ENCODE results near the gene CCR9.

Gene CCR9

DNA sequence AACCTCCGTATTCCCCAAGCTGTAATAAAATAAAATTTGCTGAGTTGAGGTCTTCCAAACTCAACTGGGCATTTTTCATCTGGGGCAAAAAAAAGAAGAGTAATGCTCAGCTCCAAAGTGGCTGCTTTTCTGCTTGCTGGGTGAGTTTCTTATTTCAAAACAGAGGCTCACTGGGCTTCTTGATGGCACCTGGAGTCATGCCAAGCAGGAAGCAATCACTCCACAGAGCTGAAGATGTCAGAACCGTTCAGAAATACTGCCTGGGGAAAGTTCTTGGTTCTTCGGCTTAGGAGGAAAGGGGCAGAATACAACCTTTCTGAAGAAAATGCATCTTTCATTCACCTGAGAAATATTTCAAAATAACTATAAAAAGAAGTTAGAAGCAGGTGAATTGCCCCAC lies 4.1 kb downstream of the CCR9 start:
- H3K9me3 ChIP-seq (ENCODE audit: insufficient read depth, low read depth, low read length) = no peaks in the 10 kb centered on the region
- no peak overlapping the region for H2AFZ ChIP-seq (ENCODE audit: low read length)
- no peaks in the 10 kb centered on the region for H3K79me2 ChIP-seq (ENCODE audit: insufficient read depth, low read length)
- TF ChIP-seq, protein P1, sequence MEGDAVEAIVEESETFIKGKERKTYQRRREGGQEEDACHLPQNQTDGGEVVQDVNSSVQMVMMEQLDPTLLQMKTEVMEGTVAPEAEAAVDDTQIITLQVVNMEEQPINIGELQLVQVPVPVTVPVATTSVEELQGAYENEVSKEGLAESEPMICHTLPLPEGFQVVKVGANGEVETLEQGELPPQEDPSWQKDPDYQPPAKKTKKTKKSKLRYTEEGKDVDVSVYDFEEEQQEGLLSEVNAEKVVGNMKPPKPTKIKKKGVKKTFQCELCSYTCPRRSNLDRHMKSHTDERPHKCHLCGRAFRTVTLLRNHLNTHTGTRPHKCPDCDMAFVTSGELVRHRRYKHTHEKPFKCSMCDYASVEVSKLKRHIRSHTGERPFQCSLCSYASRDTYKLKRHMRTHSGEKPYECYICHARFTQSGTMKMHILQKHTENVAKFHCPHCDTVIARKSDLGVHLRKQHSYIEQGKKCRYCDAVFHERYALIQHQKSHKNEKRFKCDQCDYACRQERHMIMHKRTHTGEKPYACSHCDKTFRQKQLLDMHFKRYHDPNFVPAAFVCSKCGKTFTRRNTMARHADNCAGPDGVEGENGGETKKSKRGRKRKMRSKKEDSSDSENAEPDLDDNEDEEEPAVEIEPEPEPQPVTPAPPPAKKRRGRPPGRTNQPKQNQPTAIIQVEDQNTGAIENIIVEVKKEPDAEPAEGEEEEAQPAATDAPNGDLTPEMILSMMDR (conservative IDR thresholded peaks at IDR 0.05; ENCODE audit: low read length) = no peak
- TF ChIP-seq EZH2phosphoT487 (IDR thresholded peaks at IDR 0.05; ENCODE audit: borderline replicate concordance) = no peak
- H3K27me3 ChIP-seq (ENCODE audit: insufficient read depth, low read length, poor library complexity, severe bottlenecking) = no peaks in the 10 kb centered on the region
- H3K9me2 ChIP-seq (replicated peaks; ENCODE audit: low read depth, low read length) = no peaks in the 10 kb centered on the region
- no peak overlapping the region for H3K9ac ChIP-seq (ENCODE audit: low read depth, low read length, poor library complexity, severe bottlenecking)
- H3K4me1 ChIP-seq (ENCODE audit: insufficient read depth, low read length, poor library complexity, severe bottlenecking) = peaks cover 6% of the 10 kb centered on the region
- H3K4me2 ChIP-seq (ENCODE audit: low read depth, low read length, poor library complexity, severe bottlenecking) = no peak overlapping the region
- H3K4me3 ChIP-seq (ENCODE audit: low read length, poor library complexity, severe bottlenecking) = no peak overlapping the region
- H3F3A ChIP-seq (ENCODE audit: low read depth) = no peaks in the 10 kb centered on the region
- H3K36me3 ChIP-seq (ENCODE audit: insufficient read depth, low read length) = no peaks in the 10 kb centered on the region
- H4K20me1 ChIP-seq (ENCODE audit: insufficient read depth, low read length, poor library complexity, severe bottlenecking) = no peaks in the 10 kb centered on the region

DNA sequence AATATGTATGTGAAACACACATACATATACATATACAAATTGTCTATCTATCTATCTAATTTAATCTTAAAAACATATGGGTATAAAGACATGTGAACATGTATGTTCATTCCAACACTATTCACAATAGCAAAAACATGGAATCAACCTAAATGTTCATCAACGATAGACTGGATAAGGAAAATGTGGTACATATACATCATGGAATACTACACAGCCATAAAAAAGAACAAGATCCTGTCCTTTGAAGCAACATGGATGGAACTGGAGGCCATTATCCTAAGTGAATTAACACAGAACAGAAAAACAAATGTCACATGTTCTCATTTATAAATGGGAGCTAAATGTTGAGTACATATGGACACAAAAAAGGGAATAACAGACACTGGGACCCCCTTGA lies 5.8 kb downstream of the CCR9 start:
- H3K36me3 ChIP-seq (ENCODE audit: insufficient read depth, low read length) = no peaks in the 10 kb centered on the region
- no peaks in the 10 kb centered on the region for H3K9me2 ChIP-seq (replicated peaks; ENCODE audit: low read depth, low read length)
- H3K4me2 ChIP-seq (ENCODE audit: low read depth, low read length, poor library complexity, severe bottlenecking) = no peak overlapping the region
- no peaks in the 10 kb centered on the region for H3K9me3 ChIP-seq (ENCODE audit: insufficient read depth, low read depth, low read length)
- no peak overlapping the region for H2AFZ ChIP-seq (ENCODE audit: low read length)
- H3K4me3 ChIP-seq (ENCODE audit: low read length, poor library complexity, severe bottlenecking) = no peak overlapping the region
- TF ChIP-seq, protein P1 (conservative IDR thresholded peaks at IDR 0.05; ENCODE audit: low read length) = no peak
- no peak for TF ChIP-seq EZH2phosphoT487 (IDR thresholded peaks at IDR 0.05; ENCODE audit: borderline replicate concordance)
- H3F3A ChIP-seq (ENCODE audit: low read depth) = no peaks in the 10 kb centered on the region
- H3K4me1 ChIP-seq (ENCODE audit: insufficient read depth, low read length, poor library complexity, severe bottlenecking) = peaks cover 6% of the 10 kb centered on the region
- H3K79me2 ChIP-seq (ENCODE audit: insufficient read depth, low read length) = no peaks in the 10 kb centered on the region
- no peaks in the 10 kb centered on the region for H3K27me3 ChIP-seq (ENCODE audit: insufficient read depth, low read length, poor library complexity, severe bottlenecking)
- no peaks in the 10 kb centered on the region for H4K20me1 ChIP-seq (ENCODE audit: insufficient read depth, low read length, poor library complexity, severe bottlenecking)
- no peak overlapping the region for H3K9ac ChIP-seq (ENCODE audit: low read depth, low read length, poor library complexity, severe bottlenecking)

DNA sequence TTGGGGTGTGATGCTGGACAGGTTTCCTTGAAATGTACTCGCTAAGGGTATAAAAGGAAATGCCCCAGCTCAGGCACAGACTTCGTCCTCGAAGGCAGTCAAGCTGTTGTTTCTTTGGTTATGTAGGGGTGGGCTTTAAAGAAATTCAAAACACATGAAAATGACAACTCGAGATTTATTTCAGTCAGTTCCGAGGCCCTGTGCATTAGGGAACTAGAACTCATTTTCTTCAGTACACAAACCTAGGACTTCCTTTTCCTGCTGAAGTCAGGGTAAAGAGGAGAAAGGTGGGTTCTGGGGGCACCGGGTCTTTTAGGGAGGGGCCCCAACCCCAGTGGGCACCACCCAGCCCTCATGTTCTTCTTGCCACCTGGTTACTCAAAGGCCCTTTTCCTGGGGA lies 7.7 kb downstream of the CCR9 start:
- Histone ChIP-seq H3K4me1 (ENCODE audit: insufficient read depth, low read length, poor library complexity, severe bottlenecking) (peaks cover 6% of the 10 kb centered on the region), H3K9ac (ENCODE audit: low read depth, low read length, poor library complexity, severe bottlenecking) (no peak overlapping the region), H2AFZ (ENCODE audit: low read length) (no peak overlapping the region), H3K36me3 (ENCODE audit: insufficient read depth, low read length) (no peaks in the 10 kb centered on the region), H3K4me2 (ENCODE audit: low read depth, low read length, poor library complexity, severe bottlenecking) (no peak overlapping the region), H3K27me3 (ENCODE audit: insufficient read depth, low read length, poor library complexity, severe bottlenecking) (no peaks in the 10 kb centered on the region), H4K20me1 (ENCODE audit: insufficient read depth, low read length, poor library complexity, severe bottlenecking) (no peaks in the 10 kb centered on the region), H3K9me2 (replicated peaks; ENCODE audit: low read depth, low read length) (no peaks in the 10 kb centered on the region), H3K9me3 (ENCODE audit: insufficient read depth, low read depth, low read length) (no peaks in the 10 kb centered on the region), H3K79me2 (ENCODE audit: insufficient read depth, low read length) (no peaks in the 10 kb centered on the region), H3K4me3 (ENCODE audit: low read length, poor library complexity, severe bottlenecking) (no peak overlapping the region), H3F3A (ENCODE audit: low read depth) (no peaks in the 10 kb centered on the region)
- no peak for TF ChIP-seq EZH2phosphoT487 (IDR thresholded peaks at IDR 0.05; ENCODE audit: borderline replicate concordance)
- TF ChIP-seq, protein P1 (conservative IDR thresholded peaks at IDR 0.05; ENCODE audit: low read length) = no peak

All from Loucy (cell line).